Measurements from ENCODE around the gene HSP90AA1. TPM values are rescaled to one million over a fixed set of nuclear protein-coding genes. Genes with fewer than 3 reads are reported as not detected.

The HSP90AA1 gene
- total RNA-seq, 4 donors from 2014 or later = 208 to 800 (median 247) TPM

GRCh38 chr14:102037686-102038085 lies 49.2 kb downstream of the HSP90AA1 start:
- no peak for DNase-seq
- Histone ChIP-seq H3K27ac (no peak overlapping the region), H3K27me3 (no peaks in the 10 kb centered on the region), H3K36me3 (no peaks in the 10 kb centered on the region), H3K4me1 (no peaks in the 10 kb centered on the region), H3K4me3 (no peak overlapping the region), H3K9me3 (no peaks in the 10 kb centered on the region)
- intact Hi-C loops (cut with DNase I; ENCODE audit: low total_unique reads) = no loop called here
- TF ChIP-seq, protein P1, sequence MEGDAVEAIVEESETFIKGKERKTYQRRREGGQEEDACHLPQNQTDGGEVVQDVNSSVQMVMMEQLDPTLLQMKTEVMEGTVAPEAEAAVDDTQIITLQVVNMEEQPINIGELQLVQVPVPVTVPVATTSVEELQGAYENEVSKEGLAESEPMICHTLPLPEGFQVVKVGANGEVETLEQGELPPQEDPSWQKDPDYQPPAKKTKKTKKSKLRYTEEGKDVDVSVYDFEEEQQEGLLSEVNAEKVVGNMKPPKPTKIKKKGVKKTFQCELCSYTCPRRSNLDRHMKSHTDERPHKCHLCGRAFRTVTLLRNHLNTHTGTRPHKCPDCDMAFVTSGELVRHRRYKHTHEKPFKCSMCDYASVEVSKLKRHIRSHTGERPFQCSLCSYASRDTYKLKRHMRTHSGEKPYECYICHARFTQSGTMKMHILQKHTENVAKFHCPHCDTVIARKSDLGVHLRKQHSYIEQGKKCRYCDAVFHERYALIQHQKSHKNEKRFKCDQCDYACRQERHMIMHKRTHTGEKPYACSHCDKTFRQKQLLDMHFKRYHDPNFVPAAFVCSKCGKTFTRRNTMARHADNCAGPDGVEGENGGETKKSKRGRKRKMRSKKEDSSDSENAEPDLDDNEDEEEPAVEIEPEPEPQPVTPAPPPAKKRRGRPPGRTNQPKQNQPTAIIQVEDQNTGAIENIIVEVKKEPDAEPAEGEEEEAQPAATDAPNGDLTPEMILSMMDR (IDR thresholded peaks at IDR 0.05) = no peak
- TF ChIP-seq POLR2A (IDR thresholded peaks at IDR 0.05) = no peak

- TF ChIP-seq POLR2A (IDR thresholded peaks at IDR 0.05) = no peak
- TF ChIP-seq, protein P1 (IDR thresholded peaks at IDR 0.05) = no peak
- no peak overlapping the region for H3K27ac ChIP-seq
- H3K9me3 ChIP-seq = no peaks in the 10 kb centered on the region
- H3K36me3 ChIP-seq = no peaks in the 10 kb centered on the region
- DNase-seq = no peak
- H3K4me1 ChIP-seq = no peaks in the 10 kb centered on the region
- intact Hi-C loops (cut with DNase I; ENCODE audit: low total_unique reads) = no loop called here
- H3K4me3 ChIP-seq = no peak overlapping the region
- no peaks in the 10 kb centered on the region for H3K27me3 ChIP-seq
These were observed 50.9 kb downstream of the HSP90AA1 start for GRCh38 chr14:102035914-102036313.

GRCh38 chr14:102034301-102034700 lies 52.5 kb downstream of the HSP90AA1 start:
- no peak for TF ChIP-seq POLR2A (IDR thresholded peaks at IDR 0.05)
- TF ChIP-seq, protein P1 (IDR thresholded peaks at IDR 0.05) = no peak
- Histone ChIP-seq H3K36me3 (no peaks in the 10 kb centered on the region), H3K27ac (no peak overlapping the region), H3K27me3 (no peaks in the 10 kb centered on the region), H3K9me3 (no peaks in the 10 kb centered on the region), H3K4me3 (no peak overlapping the region), H3K4me1 (no peaks in the 10 kb centered on the region)
- no peak for DNase-seq
- intact Hi-C loops (cut with DNase I; ENCODE audit: low total_unique reads) = no loop called here

GRCh38 chr14:102033241-102033640 lies 53.6 kb downstream of the HSP90AA1 start:
- no peaks in the 10 kb centered on the region for H3K4me1 ChIP-seq
- no peaks in the 10 kb centered on the region for H3K27me3 ChIP-seq
- intact Hi-C loops (cut with DNase I; ENCODE audit: low total_unique reads) = no loop called here
- H3K4me3 ChIP-seq = no peak overlapping the region
- TF ChIP-seq, protein P1 (IDR thresholded peaks at IDR 0.05) = no peak
- TF ChIP-seq POLR2A (IDR thresholded peaks at IDR 0.05) = no peak
- no peak overlapping the region for H3K27ac ChIP-seq
- no peak for DNase-seq
- no peaks in the 10 kb centered on the region for H3K9me3 ChIP-seq
- no peaks in the 10 kb centered on the region for H3K36me3 ChIP-seq

Small RNA genes lying within 50 kb of the gene (small RNA-seq; reads per million reads assigned to genes)
- not detected for gene RN7SL472P

Other genes starting within 250 kb of the HSP90AA1 start
- 100 to 1,000 TPM; 251 to 634 (median 479) TPM for gene DYNC1H1, start 122.5 kb downstream of the HSP90AA1 start, total RNA-seq
- gene WDR20, start 52.9 kb upstream of the HSP90AA1 start, total RNA-seq = 10 to 100 TPM; 45.9 to 81.8 (median 53.7) TPM
- gene MOK, start 218.1 kb upstream of the HSP90AA1 start, total RNA-seq = 10 to 100 TPM in 2 of 4 donors, 1 to 10 TPM in 2; 1.0 to 23.0 (median 11.9) TPM
- 10 to 100 TPM in 2 of 4 donors, 1 to 10 TPM in 1, under 1 TPM in 1; 0.29 to 12.8 (median 6.4) TPM for gene ZNF839, start 232.7 kb upstream of the HSP90AA1 start, total RNA-seq

Data from uterus (tissue), 4 donors.